SK-N-SH (cell line): ENCODE measurements around the gene LRP4. TPM values are rescaled to one million over a fixed set of nuclear protein-coding genes. Genes with fewer than 3 reads are reported as not detected.

Source experiments
- CTCF ChIA-PET: fragments of 300-600, 350-600 bp; formaldehyde crosslinking; extraction: SDS; loops from one replicate; lab custom pipeline; 2021; lab: Yijun Ruan, JAX
- POLR2A ChIA-PET: fragments of 350-600 bp; sonication (Branson Sonifier 250); formaldehyde crosslinking; extraction: SDS; loops from one replicate; lab custom pipeline; 2020; ENCODE audit warnings: antibody characterized with exemption, inconsistent platforms; lab: Yijun Ruan, JAX
- DNase-seq: peaks from one replicate; pipeline ENCODE4 v3.0.0; 2012
- H2AFZ ChIP-seq: fragments of 200-600 bp; sonication (generic); 2 replicates; pipeline ENCODE4 v1.8.1; 2016; ENCODE audit warnings: antibody characterized with exemption, mild to moderate bottlenecking, low read depth
- H3F3A ChIP-seq: fragments of 200-600 bp; sonication (generic); replicated peaks from 2 replicates; pipeline ENCODE3; 2016; ENCODE audit warnings: antibody characterized with exemption, mild to moderate bottlenecking; ENCODE audit not compliant: insufficient read depth
- H3K27ac ChIP-seq, 2 experiments: fragments of 200-500 bp in 1 of 2; fragments of 200-600 bp in 1 of 2; sonication (Bioruptor generic) in 1 of 2; sonication (generic), shearing (Covaris generic) in 1 of 2; 2 replicates each; pipeline versions ENCODE4 v1.5.1 to v1.6.1; 2014 to 2016; ENCODE audit warnings: low read depth in 2 of 2, inconsistent platforms in 1 of 2, low read length in 1 of 2, mild to moderate bottlenecking in 1 of 2, mixed read lengths in 1 of 2
- H3K27me3 ChIP-seq: fragments of 200-600 bp; sonication (generic), shearing (Covaris generic); 2 replicates; pipeline ENCODE4 v1.6.1; 2016; ENCODE audit warnings: mixed run types; ENCODE audit not compliant: insufficient read depth
- H3K36me3 ChIP-seq, 2 experiments: fragments of 200-500 bp in 1 of 2; fragments of 200-600 bp in 1 of 2; sonication (Bioruptor generic) in 1 of 2; sonication (generic) in 1 of 2; replicated peaks in 1 of 2; 2 replicates each; pipeline versions ENCODE3 to v1.5.1; 2014 to 2016; ENCODE audit warnings: low read length in 1 of 2, mild to moderate bottlenecking in 1 of 2; ENCODE audit not compliant: insufficient read depth in 2 of 2, control insufficient read depth in 1 of 2
- H3K4me1 ChIP-seq, 2 experiments: fragments of 200-500 bp in 1 of 2; fragments of 200-600 bp in 1 of 2; sonication (Bioruptor generic) in 1 of 2; sonication (generic), shearing (Covaris generic) in 1 of 2; 2 replicates each; pipeline versions ENCODE4 v1.5.1 to v1.6.1; 2014 to 2016; ENCODE audit warnings: low read depth in 1 of 2, low read length in 1 of 2, mixed run types in 1 of 2; ENCODE audit not compliant: insufficient read depth in 2 of 2, control insufficient read depth in 1 of 2
- H3K4me2 ChIP-seq: fragments of 200-600 bp; sonication (generic), shearing (Covaris generic); 2 replicates; pipeline ENCODE4 v1.6.1; 2017; ENCODE audit warnings: mixed run types
- H3K4me3 ChIP-seq, 2 experiments: fragments of 200-500 bp in 1 of 2; fragments of 200-600 bp in 1 of 2; sonication (Bioruptor generic) in 1 of 2; sonication (generic), shearing (Covaris generic) in 1 of 2; 2 replicates each; pipeline versions ENCODE4 v1.5.1 to v1.8.1; 2014 to 2016; ENCODE audit warnings: low read depth in 2 of 2, inconsistent platforms in 1 of 2, low read length in 1 of 2, mild to moderate bottlenecking in 1 of 2, mixed read lengths in 1 of 2, moderate library complexity in 1 of 2
- H3K79me2 ChIP-seq: fragments of 200-600 bp; sonication (generic); 2 replicates; pipeline ENCODE4 v1.8.1; 2017; ENCODE audit warnings: mild to moderate bottlenecking; ENCODE audit not compliant: insufficient read depth
- H3K9ac ChIP-seq: fragments of 200-600 bp; sonication (generic); 2 replicates; pipeline ENCODE4 v1.6.1; 2017; ENCODE audit warnings: mixed run types
- H3K9me2 ChIP-seq: fragments of 200-600 bp; sonication (generic); 2 replicates; pipeline ENCODE4 v1.6.1; 2017; ENCODE audit warnings: mixed run types
- H3K9me3 ChIP-seq: fragments of 200-600 bp; sonication (generic); 2 replicates; pipeline ENCODE4 v1.6.1; 2017; ENCODE audit warnings: mixed run types, mild to moderate bottlenecking, moderate library complexity
- H4K20me1 ChIP-seq: fragments of 200-600 bp; sonication (generic); 2 replicates; pipeline ENCODE4 v1.6.1; 2017; ENCODE audit warnings: mild to moderate bottlenecking, mixed run types; ENCODE audit not compliant: insufficient read depth
- CHD2 ChIP-seq: fragments of 150-350 bp; IDR thresholded peaks from 2 replicates; pipeline ENCODE4 v1.6.1; 2018; ENCODE audit warnings: low read length; ENCODE audit not compliant: partially characterized antibody
- CTCF ChIP-seq: fragments of 200-600 bp; sonication (generic); IDR thresholded peaks from 2 replicates; pipeline ENCODE4 v1.6.1; 2017; ENCODE audit warnings: antibody characterized with exemption, mild to moderate bottlenecking, moderate library complexity
- FOSL2 ChIP-seq: IDR thresholded peaks from 2 replicates; pipeline ENCODE4 v1.4.0; 2012; ENCODE audit warnings: low read depth, mild to moderate bottlenecking, moderate library complexity, borderline replicate concordance
- FOXJ3 ChIP-seq: sonication (generic); formaldehyde crosslinking; IDR thresholded peaks from 2 replicates; pipeline ENCODE4 v1.5.1; 2020; ENCODE audit warnings: mild to moderate bottlenecking, missing genetic modification reagents
- GABPA ChIP-seq: IDR thresholded peaks from 2 replicates; pipeline ENCODE4 v1.4.0; 2012; ENCODE audit warnings: low read depth, mild to moderate bottlenecking
- GATA2 ChIP-seq: sonication (generic); formaldehyde crosslinking; IDR thresholded peaks from 2 replicates; pipeline ENCODE4 v1.5.0; 2020; ENCODE audit warnings: mild to moderate bottlenecking, missing genetic modification reagents
- IRF3 ChIP-seq: fragments of 150-350 bp; IDR thresholded peaks from 2 replicates; pipeline ENCODE4 v1.6.1; 2016; ENCODE audit warnings: mild to moderate bottlenecking, low read depth, low read length
- JUND ChIP-seq: IDR thresholded peaks from 2 replicates; pipeline ENCODE4 v1.4.0; 2012
- MEF2A ChIP-seq: IDR thresholded peaks from 2 replicates; pipeline ENCODE4 v1.4.0; 2012; ENCODE audit warnings: low read depth, borderline replicate concordance
- MXI1 ChIP-seq: IDR thresholded peaks from 2 replicates; pipeline ENCODE4 v1.6.1; 2012; ENCODE audit warnings: mild to moderate bottlenecking, low read depth, low read length, improper control_type of control experiment
- NFIC ChIP-seq: IDR thresholded peaks from 2 replicates; pipeline ENCODE4 v1.4.0; 2012; ENCODE audit warnings: borderline replicate concordance
- POLR2AphosphoS5 ChIP-seq: IDR thresholded peaks from 2 replicates; pipeline ENCODE4 v1.6.1; 2012; ENCODE audit warnings: low read depth, low read length
- RCOR1 ChIP-seq: fragments of 150-350 bp; IDR thresholded peaks from 2 replicates; pipeline ENCODE4 v1.6.1; 2017; ENCODE audit warnings: antibody characterized with exemption, low read length
- REST ChIP-seq: IDR thresholded peaks from 2 replicates; pipeline ENCODE4 v1.6.1; 2012; ENCODE audit warnings: mild to moderate bottlenecking, low read depth, low read length, moderate library complexity
- TAF1 ChIP-seq: IDR thresholded peaks from 2 replicates; pipeline ENCODE4 v1.6.1; 2012; ENCODE audit warnings: low read depth, mild to moderate bottlenecking, low read length, moderate library complexity, borderline replicate concordance
- TEAD4 ChIP-seq: IDR thresholded peaks from 2 replicates; pipeline ENCODE4 v1.4.0; 2012; ENCODE audit warnings: mild to moderate bottlenecking, borderline replicate concordance; ENCODE audit not compliant: insufficient read depth
- USF2 ChIP-seq: fragments of 150-350 bp; IDR thresholded peaks from 2 replicates; pipeline ENCODE4 v1.6.1; 2017; ENCODE audit warnings: antibody characterized with exemption, low read length, low read depth, borderline replicate concordance
- YY1 ChIP-seq: IDR thresholded peaks from 2 replicates; pipeline ENCODE4 v1.4.0; 2012; ENCODE audit warnings: low read depth, mild to moderate bottlenecking
- WGBS: methylation state at CpG from one replicate; pipeline ENCODE4 v1.1.6; 2017; ENCODE audit warnings: low lambda C conversion rate; 5-methylcytosine and 5-hydroxymethylcytosine counted together
- polyA plus RNA-seq, 3 experiments: library from polyadenylated mRNA; depleted of rRNA; stranded (reverse); fragments of >200 nt; gene quantifications; 2 replicates each; pipeline ENCODE4 v1.2.3, GENCODE V29; 2012
- TF ChIP-seq, protein P1 (sequence below): IDR thresholded peaks from 2 replicates; pipeline ENCODE4; 2012
- TF ChIP-seq, protein P2 (sequence below): IDR thresholded peaks from 2 replicates; pipeline ENCODE4 v1.4.0; 2012; ENCODE audit warnings: low read depth

LRP4 gene
- polyA plus RNA-seq, 1 of the 3 experiments (the other 2 are of a cell fraction), result 10.9 TPM

DNA sequence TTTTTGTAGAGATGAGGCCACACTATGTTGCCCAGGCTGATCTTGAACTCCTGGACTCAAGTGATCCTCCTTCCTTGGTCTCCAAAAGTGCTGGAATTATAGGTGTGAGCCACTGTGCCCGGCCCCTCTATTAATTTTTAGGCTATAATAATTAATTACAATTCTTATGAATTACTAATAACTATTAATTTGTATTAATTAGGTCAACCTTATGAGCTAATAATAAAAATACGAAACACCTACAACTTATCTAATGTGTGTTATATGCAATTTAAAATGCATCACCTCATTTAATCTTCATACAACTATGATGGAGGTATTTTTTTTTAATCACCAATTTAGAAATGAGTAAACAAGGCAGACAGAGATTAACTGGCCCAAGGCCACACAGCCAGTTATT, 26.2 kb downstream of the LRP4 start (continued):
- no peak for TF ChIP-seq REST
- TF ChIP-seq POLR2AphosphoS5, result no peak
- TF ChIP-seq, protein P1, sequence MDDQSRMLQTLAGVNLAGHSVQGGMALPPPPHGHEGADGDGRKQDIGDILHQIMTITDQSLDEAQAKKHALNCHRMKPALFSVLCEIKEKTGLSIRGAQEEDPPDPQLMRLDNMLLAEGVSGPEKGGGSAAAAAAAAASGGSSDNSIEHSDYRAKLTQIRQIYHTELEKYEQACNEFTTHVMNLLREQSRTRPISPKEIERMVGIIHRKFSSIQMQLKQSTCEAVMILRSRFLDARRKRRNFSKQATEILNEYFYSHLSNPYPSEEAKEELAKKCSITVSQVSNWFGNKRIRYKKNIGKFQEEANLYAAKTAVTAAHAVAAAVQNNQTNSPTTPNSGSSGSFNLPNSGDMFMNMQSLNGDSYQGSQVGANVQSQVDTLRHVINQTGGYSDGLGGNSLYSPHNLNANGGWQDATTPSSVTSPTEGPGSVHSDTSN, result no peak
- TF ChIP-seq GATA2 (CRISPR knock-in tag), result no peak
- TF ChIP-seq TEAD4, result no peak
- no peak for TF ChIP-seq CTCF
- TF ChIP-seq MXI1, result no peak

DNA sequence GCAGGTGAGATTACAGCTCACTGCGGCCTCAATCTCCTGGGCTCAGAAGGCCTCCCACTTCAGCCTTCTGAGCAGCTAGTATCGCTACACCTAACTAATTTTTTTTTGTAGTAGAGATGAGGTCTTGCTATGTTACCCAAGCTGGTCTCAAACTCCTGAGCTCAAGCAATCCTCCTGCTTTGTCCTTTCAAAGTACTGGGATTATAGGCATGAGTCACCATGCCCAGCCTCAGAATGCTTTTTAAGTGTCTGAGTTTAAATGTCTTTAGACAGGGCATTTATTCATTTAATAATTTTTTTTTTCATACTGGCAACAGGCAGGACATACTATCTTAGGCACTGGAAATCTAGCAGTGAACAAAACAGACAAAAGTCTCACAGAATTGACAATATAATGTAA, 27.7 kb downstream of the LRP4 start:
- Histone ChIP-seq H3K4me1 (no peaks in the 10 kb centered on the region), H3K79me2 (no peaks in the 10 kb centered on the region), H3K9me3 (no peaks in the 10 kb centered on the region), H3K36me3 (no peaks in the 10 kb centered on the region), H3K27me3 (no peaks in the 10 kb centered on the region), H3K4me2 (no peak overlapping the region), H4K20me1 (no peaks in the 10 kb centered on the region), H3K9me2 (no peaks in the 10 kb centered on the region), H3K9ac (no peak overlapping the region), H2AFZ (no peak overlapping the region), H3K4me3 (no peak overlapping the region), H3F3A (peaks cover 3% of the 10 kb centered on the region), H3K27ac (peak overlapping the region in 1 of 2 experiments; percentile 8; a peak in 1 of 4 replicates)
- CTCF ChIA-PET, result interaction anchor here (0.9 to 7.3 kb wide), 8 partner anchors 13 to 272 kb away, joined by 3 to 94 read pairs (median 6); no protein-coding TSS in a partner anchor
- WGBS, result 93% methylated on average over 2 of the region's 2 CpGs
- TF ChIP-seq RCOR1 (no peak), MEF2A (no peak), JUND (no peak), CHD2 (no peak), TAF1 (no peak), NFIC (no peak), GABPA (no peak), POLR2AphosphoS5 (no peak), YY1 (no peak), IRF3 (no peak), USF2 (no peak), FOXJ3 (no peak), GATA2 (CRISPR knock-in tag) (no peak), FOSL2 (0 out of 2 replicates have a peak, but pooled peaks have one; percentile 9)
- TF ChIP-seq, protein P1, result peak; percentile 35; the same call in 1 of the 2 replicates
- TF ChIP-seq, protein P2, sequence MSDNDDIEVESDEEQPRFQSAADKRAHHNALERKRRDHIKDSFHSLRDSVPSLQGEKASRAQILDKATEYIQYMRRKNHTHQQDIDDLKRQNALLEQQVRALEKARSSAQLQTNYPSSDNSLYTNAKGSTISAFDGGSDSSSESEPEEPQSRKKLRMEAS, result no peak
- POLR2A ChIA-PET, result no interaction called here
- no peak for DNase-seq
